Measurements from ENCODE around the gene RNF186.

The RNF186 gene

GRCh38 chr1:19786988-19787423 is 28.1 kb downstream of the RNF186 start:
- ChIA-PET CTCF (interaction anchor here (0.9 to 1.6 kb wide), 4 partner anchors 8 to 25 kb away, joined by 3 to 5 read pairs (median 4); no protein-coding TSS in a partner anchor), POLR2A (no interaction called here)
- DNase-seq (ENCODE audit: extremely low spot score), result no peak
- no peak for TF ChIP-seq CTCF (IDR thresholded peaks at IDR 0.05; ENCODE audit: control extremely low read depth, extremely low read depth, low read depth, missing control alignments)

GRCh38 chr1:19785660-19786059 is 29.4 kb downstream of the RNF186 start:
- ChIA-PET CTCF (interaction anchor here (1.6 to 1.9 kb wide), 2 partner anchors 12 to 24 kb away, joined by 4 to 5 read pairs; no protein-coding TSS in a partner anchor), POLR2A (no interaction called here)
- DNase-seq (ENCODE audit: extremely low spot score), result no peak
- TF ChIP-seq CTCF (IDR thresholded peaks at IDR 0.05; ENCODE audit: control extremely low read depth, extremely low read depth, low read depth, missing control alignments), result no peak

- POLR2A ChIA-PET, result no interaction called here
- no peak for TF ChIP-seq CTCF (IDR thresholded peaks at IDR 0.05; ENCODE audit: control extremely low read depth, extremely low read depth, low read depth, missing control alignments)
- CTCF ChIA-PET, result no interaction called here
- no peak for DNase-seq (ENCODE audit: extremely low spot score)
These were observed 34.7 kb downstream of the RNF186 start for GRCh38 chr1:19780267-19780877.

DNA sequence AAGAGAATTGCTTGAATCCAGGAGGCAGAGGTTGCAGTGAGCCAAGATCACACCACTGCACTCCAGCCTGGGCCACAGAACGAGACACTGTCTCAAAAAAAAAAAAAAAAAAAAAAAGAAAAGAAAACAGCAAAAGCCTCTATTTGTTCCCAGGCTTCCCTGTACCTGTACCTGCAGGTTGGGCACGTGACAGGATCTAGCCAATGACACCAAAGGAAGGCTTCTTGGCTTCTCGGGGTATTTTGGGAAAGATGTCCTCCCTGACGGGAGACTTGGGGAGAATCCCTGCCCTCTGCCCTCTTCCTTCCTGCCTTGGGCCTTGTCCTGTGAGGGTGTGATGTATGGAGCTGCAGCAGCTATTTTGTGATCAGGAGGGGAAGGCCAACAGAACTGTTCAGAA is 38.1 kb downstream of the RNF186 start:
- POLR2A ChIA-PET, result no interaction called here
- CTCF ChIA-PET, result no interaction called here
- DNase-seq (ENCODE audit: extremely low spot score), result no peak
- no peak for TF ChIP-seq CTCF (IDR thresholded peaks at IDR 0.05; ENCODE audit: control extremely low read depth, extremely low read depth, low read depth, missing control alignments)

DNA sequence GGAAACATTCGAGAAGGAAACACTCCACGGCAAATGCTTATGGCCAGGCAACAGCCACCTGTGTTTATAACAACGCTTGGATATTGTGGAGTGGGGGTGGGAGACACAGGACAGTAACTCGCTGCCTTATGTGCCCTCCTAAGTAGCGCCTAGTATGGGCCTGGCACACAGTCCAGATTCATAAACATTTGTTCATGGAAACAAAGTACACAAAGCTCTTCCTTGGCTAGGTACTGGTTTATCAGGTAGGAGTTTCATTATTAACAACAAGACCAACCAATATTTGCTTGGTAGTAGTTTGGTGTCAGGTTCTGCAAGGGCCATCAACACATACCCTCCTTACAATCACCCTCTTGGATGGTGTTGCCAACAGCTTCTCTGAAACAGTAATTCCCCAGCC is 38.8 kb downstream of the RNF186 start:
- DNase-seq (ENCODE audit: extremely low spot score), result no peak
- TF ChIP-seq CTCF (IDR thresholded peaks at IDR 0.05; ENCODE audit: control extremely low read depth, extremely low read depth, low read depth, missing control alignments), result no peak
- POLR2A ChIA-PET, result interaction anchor here (0.5 kb wide), 1 partner anchor 16 kb away, joined by 4 read pairs; no protein-coding TSS in a partner anchor
- CTCF ChIA-PET, result no interaction called here

DNA sequence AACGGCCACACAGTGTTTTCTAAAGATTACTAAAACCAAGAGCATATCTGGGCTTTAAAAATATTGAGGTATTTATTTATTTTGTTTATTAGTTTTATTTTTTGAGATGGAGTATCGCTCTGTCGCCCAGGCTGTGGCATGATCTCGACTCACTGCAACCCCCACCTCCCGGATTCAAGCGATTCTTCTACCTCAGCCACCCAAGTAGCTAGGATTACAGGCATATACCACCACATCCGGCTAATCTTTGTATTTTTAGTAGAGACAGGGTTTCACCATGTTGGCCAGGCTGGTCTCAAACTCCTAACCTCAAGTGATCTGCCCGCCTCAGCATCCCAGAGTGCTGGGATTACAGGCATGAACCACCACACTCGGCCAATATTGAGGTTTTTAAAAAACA is 39.3 kb downstream of the RNF186 start:
- ChIA-PET CTCF (no interaction called here), POLR2A (interaction anchor here (0.5 kb wide), 1 partner anchor 17 kb away, joined by 4 read pairs; no protein-coding TSS in a partner anchor)
- no peak for DNase-seq (ENCODE audit: extremely low spot score)
- no peak for TF ChIP-seq CTCF (IDR thresholded peaks at IDR 0.05; ENCODE audit: control extremely low read depth, extremely low read depth, low read depth, missing control alignments)
